ENCODE measurements around the gene DNAH7.

DNAH7 gene

GRCh38 chr2:195810340-195811098 is 258.1 kb downstream of the DNAH7 start:
- TF ChIP-seq CTCF (conservative IDR thresholded peaks at IDR 0.05), result no peak
- H3K27ac ChIP-seq, result no peak overlapping the region

- no peak for TF ChIP-seq CTCF (conservative IDR thresholded peaks at IDR 0.05)
These were observed 260.4 kb downstream of the DNAH7 start for GRCh38 chr2:195808189-195808588.

GRCh38 chr2:195805283-195805976 is 263.2 kb downstream of the DNAH7 start:
- TF ChIP-seq CTCF (conservative IDR thresholded peaks at IDR 0.05), result no peak
- no peak overlapping the region for H3K27ac ChIP-seq

More at GRCh38 chr2:195808189-195808588, 260.4 kb downstream of the DNAH7 start:
- H3K27ac ChIP-seq, result no peak overlapping the region

- TF ChIP-seq CTCF (conservative IDR thresholded peaks at IDR 0.05), result no peak
- no peak overlapping the region for H3K27ac ChIP-seq
These were observed 272.8 kb downstream of the DNAH7 start for GRCh38 chr2:195795879-195796278.

GRCh38 chr2:195793881-195794280 is 274.8 kb downstream of the DNAH7 start:
- TF ChIP-seq CTCF (conservative IDR thresholded peaks at IDR 0.05), result no peak

DNA sequence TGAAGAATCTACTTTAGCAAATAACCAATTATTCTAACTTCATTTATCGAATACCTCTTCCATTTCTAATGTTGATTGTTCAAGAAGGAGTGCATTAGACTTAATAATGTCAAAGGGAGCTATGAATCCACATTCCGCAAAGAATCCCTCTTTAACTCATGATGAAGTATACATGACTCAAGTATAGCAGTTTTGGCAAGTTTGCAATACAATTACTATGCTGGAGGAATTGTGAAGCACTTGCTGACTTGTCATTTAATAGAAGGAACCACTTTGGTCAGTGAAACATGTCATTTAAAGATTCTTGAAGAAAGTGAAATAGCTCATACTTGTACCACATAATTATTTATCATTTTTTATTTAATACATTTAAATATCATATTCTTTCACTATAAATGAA is 286.5 kb downstream of the DNAH7 start:
- TF ChIP-seq CTCF (conservative IDR thresholded peaks at IDR 0.05), result no peak
- no peak overlapping the region for H3K27ac ChIP-seq

More at GRCh38 chr2:195793881-195794280, 274.8 kb downstream of the DNAH7 start:
- no peak overlapping the region for H3K27ac ChIP-seq

DNA sequence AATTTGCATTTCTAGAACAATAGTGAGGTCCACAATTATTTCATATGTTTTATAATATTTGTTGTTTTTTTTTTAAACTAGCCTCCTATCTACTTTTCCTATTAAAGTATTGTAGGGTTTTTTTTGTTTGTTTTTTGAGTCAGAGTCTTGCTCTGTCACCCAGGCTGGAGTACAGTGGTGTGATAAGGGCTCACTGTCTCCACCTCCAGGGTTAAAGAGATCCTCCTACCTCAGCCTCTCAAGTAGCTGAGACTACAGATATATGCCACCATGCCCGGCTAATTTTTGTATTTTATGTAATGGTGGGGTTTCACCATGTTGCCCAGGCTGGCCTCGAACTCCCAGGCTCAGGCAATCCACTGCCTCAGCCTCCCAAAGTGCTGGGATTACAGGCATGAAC is 289.1 kb downstream of the DNAH7 start:
- no peak overlapping the region for H3K27ac ChIP-seq
- no peak for TF ChIP-seq CTCF (conservative IDR thresholded peaks at IDR 0.05)
